ENCODE data around the gene MCRIP2.

The MCRIP2 gene

GRCh38 chr16:662597-662996 is 21.0 kb downstream of the MCRIP2 start:
- H3K27ac ChIP-seq, result no peak overlapping the region; the same call in 1 of the 2 replicates
- TF ChIP-seq ZFX (IDR thresholded peaks at IDR 0.05), result no peak
- TF ChIP-seq, protein P1, sequence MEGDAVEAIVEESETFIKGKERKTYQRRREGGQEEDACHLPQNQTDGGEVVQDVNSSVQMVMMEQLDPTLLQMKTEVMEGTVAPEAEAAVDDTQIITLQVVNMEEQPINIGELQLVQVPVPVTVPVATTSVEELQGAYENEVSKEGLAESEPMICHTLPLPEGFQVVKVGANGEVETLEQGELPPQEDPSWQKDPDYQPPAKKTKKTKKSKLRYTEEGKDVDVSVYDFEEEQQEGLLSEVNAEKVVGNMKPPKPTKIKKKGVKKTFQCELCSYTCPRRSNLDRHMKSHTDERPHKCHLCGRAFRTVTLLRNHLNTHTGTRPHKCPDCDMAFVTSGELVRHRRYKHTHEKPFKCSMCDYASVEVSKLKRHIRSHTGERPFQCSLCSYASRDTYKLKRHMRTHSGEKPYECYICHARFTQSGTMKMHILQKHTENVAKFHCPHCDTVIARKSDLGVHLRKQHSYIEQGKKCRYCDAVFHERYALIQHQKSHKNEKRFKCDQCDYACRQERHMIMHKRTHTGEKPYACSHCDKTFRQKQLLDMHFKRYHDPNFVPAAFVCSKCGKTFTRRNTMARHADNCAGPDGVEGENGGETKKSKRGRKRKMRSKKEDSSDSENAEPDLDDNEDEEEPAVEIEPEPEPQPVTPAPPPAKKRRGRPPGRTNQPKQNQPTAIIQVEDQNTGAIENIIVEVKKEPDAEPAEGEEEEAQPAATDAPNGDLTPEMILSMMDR (conservative IDR thresholded peaks at IDR 0.05), result no peak

DNA sequence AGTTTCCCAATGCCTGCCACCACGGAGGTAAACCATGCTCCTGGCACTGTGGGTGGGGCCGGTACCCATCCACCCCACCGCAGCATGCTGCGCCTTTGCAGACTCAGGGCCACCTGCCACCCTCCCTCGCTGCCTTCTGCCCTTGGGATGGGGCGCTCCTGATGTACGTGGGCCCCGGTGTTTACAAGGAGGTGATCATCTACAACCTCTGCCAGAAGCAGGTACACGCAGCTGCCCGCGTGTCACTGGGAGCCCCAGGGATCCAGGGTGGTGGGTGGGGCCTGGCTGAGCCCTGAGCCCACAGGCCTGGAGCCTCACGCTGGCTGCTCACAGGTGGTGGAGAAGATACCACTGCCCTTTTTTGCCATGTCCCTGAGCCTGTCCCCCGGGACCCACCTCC is 24.9 kb downstream of the MCRIP2 start:
- no peak overlapping the region; the same call in 1 of the 2 replicates for H3K27ac ChIP-seq
- TF ChIP-seq ZFX (IDR thresholded peaks at IDR 0.05), result no peak
- TF ChIP-seq, protein P1 (conservative IDR thresholded peaks at IDR 0.05), result no peak

DNA sequence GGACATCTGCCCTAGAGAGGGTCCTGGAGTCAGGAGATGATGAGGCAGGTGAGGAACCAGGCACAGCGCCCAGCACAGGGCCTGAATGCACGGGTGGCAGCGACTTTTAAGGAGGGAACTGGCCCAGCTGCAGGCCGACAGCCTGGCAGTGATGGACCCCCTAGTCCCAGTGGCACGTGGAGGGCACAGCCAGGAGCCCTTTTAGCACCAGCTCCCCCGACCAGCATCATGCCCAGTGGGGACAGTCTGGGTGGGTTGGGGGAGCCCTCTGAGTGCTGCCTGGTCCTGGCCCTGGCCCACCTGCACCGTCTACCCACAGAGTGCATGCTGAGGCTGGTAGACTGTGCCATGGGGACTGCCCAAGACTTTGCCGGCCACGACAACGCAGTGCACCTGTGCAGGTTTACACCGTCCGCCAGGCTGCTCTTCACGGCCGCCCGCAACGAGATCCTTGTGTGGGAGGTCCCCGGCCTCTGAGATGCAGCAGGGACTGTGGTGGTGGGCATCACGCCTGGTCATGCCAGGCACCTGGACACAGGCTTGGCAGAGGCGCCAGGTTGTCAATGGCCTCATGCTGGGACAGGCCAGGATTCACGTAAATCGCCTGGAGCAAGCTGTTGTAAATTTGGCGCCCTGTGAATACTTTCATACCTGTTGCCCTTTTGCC is 25.6 kb downstream of the MCRIP2 start:
- TF ChIP-seq ZFX (IDR thresholded peaks at IDR 0.05), result no peak
- TF ChIP-seq, protein P1 (conservative IDR thresholded peaks at IDR 0.05), result 0 out of 2 replicates have a peak, but pooled peaks have one; percentile 64
- peak overlapping the region; percentile 100 for H3K27ac ChIP-seq

DNA sequence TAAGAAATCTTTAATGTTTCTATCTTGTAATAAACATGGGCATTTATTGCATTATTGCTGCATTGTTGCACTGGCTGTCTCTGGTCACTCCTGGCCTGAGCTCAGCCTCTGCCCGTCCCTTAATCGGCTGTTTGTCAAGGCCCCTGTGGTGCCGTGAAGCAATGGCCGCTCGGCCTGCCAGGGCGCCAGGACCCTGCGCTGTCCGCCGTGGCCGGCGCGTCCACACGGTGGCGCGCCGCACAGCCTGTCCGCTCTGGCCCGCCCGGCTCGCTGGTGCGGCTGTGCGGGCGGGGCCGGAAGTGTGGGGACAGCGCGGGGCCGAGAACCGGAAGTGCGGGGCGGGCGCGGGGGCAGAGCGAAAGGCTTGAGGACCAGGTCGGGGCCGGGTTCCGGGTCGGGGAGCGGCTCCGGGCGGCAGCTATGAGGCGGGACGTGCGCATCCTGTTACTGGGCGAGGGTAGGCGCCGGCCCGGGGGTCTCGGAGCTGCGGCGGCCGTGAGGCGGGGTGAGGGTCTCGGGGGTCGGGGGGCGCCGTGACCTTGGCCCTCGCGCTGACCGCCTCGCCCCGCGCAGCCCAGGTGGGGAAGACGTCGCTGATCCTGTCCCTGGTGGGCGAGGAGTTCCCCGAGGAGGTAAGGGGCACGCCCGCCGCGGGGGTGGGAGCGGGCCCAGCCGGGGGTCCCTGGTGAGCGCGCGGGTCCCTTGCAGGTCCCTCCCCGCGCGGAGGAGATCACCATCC is 26.3 kb downstream of the MCRIP2 start, which contains the start of gene RHOT2:
TSS of gene RHOT2 (plus strand) at position 353 of the 739 bp plus-strand sequence. CDS start at position 421, 68 bp downstream.
- TF ChIP-seq ZFX (IDR thresholded peaks at IDR 0.05), result no peak
- TF ChIP-seq, protein P1 (conservative IDR thresholded peaks at IDR 0.05), result peak; percentile 99
- peak within 1 kb of the TSS; percentile 100 for H3K27ac ChIP-seq

GRCh38 chr16:668519-669171 is 27.0 kb downstream of the MCRIP2 start:
- H3K27ac ChIP-seq, result peak overlapping the region; percentile 100
- TF ChIP-seq, protein P1 (conservative IDR thresholded peaks at IDR 0.05), result no peak
- no peak for TF ChIP-seq ZFX (IDR thresholded peaks at IDR 0.05)

GRCh38 chr16:669666-670065 is 28.0 kb downstream of the MCRIP2 start:
- H3K27ac ChIP-seq, result no peak overlapping the region; the same call in 1 of the 2 replicates
- TF ChIP-seq ZFX (IDR thresholded peaks at IDR 0.05), result no peak
- TF ChIP-seq, protein P1 (conservative IDR thresholded peaks at IDR 0.05), result no peak

Measured in C4-2B (cell line).